ENCODE measurements around the gene ATXN1L.
"Not testable (repeated sequence)": the region's sequence is repeated elsewhere in the genome, so short reads cannot be mapped to it uniquely, and the experiment has no call there.

Gene ATXN1L

DNA sequence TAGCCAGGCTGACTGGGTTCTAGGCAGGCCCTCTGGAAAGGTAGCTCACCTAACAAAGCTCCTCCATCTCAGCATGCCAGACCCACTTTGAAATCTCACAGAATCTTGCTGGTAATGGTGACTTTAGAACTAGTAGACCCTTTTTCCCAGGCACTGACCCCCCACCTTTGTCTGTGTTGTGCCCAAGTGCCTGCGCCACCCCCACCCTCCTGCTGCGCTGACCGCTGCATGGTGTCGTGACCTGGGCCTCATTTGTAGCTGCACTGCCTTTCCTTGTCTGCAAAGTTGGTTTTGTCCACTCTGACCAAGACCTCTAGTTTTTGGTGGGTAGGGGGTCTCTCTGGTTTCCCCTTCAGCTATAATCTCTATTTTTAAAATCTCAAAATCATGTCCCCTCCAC lies 6.8 kb downstream of the ATXN1L start:
- DNase-seq = no peak

DNA sequence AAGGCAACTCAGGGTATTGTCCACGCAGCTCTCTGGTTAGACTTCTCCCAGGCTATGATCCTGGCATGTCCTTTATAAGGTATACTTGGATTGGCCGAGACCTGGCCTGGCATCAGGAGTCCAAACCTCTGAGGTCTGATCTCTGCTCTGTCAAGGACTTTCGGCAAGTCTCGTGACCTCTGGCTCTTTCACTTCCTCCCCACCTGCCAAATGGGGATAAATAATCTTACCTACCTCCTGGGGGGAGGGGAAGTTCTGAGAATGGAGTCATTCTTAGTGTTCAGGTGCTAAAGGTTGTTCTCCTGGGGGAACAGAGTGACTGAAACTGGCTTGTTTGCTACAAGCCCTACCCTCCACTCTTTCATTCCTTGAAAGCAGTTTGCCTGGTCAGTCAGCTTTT lies 7.6 kb downstream of the ATXN1L start:
- DNase-seq = no peak

DNA sequence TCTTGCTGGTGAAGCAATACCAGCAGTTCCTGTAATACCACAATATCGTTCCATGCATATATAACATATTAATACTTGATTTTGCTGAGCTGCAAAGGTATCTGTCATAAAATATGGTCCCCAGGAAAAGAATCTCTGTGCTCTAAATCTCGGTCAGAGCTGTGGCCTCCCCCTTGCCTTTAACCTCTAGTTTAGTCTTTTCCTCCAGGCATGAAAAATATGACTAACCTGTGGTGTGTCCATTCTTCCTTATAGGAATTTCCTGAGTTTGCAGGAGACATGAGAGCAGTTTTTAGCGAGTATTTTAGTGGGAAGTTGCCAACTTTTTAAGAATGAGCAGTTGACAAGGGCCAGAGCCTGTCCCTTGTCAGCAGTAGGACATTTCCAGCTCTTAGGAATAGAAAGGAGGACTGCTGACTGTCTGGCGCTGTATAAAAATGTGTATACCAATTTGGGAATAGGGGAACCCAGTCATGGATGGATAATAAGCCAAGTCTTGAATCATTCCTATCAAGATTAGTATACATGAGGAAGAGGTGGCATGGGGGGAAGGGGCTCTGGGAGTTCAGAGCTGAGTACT lies 8.7 kb downstream of the ATXN1L start:
- no peak for DNase-seq

DNA sequence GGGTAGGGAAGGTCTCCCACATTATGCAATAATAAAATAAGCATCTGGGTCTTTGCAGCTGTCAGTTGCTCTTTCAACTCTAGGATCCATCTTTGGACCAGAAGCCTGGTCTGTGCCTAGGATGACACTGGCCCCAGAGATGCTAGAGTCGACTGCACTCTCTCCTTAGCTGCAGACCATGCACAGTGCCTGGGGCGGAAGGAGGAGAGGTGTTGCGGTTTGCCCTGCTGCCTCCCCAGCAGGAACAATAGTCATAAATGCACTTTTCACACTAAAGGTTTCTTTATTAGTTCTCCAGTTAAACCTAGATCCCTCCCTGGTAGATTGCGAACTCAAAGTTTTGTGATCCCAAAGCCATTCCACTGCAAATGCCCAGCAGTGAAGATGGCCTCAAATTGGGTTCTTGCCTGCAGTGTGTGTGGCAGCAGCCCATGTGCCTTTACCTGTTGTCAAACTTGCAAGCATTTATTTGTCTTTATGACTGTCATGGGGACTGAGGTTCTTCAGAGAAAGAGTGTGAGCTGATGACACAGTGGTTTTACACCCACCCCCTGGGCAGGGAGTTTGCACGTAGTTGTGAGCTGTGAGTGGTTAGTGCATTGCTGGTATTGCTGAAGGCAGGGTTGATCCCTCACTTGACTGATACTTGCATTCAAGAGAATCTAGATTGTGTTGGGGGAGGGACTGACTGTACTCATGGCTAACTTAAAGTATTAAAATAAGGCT lies 10.3 kb downstream of the ATXN1L start:
- no peak for DNase-seq

DNA sequence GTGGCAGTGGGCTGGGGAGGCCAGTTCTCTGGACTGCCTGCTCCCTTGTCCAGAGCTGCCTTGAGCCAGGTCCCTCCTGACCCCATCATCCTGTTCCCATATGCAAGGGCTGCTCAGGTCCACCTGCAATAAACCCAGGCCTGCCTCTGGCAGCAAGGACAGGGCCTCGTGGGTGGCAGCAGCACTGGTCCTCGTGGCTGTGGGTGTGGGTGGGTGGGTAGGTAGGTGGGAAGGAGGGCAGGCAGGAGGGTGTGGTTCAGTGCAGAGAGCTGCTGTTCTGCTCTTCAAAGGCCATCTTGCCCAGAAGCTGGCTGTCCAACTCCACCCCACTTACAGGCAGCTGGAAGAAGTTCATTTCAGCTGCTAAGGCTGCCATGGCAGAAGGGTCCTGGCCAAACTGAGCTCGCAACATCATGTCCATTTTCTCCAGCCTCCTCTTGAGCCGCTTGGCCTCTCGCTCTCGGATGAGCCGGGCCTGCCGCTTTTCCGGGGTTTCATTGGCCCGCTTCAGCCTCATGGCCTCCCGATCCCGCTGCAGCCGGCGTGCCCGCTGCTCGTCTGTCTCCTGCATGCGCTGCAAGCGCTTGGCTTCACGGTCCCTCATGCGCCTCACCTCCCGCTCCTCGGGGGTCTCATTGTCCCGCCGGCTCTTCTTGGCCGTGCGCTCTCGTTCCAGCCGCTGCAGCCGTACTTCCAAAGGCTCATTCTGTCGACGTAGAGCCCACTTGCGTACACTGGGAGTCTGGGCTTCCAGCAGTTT lies 14.2 kb downstream of the ATXN1L start:
- DNase-seq = no peak

DNA sequence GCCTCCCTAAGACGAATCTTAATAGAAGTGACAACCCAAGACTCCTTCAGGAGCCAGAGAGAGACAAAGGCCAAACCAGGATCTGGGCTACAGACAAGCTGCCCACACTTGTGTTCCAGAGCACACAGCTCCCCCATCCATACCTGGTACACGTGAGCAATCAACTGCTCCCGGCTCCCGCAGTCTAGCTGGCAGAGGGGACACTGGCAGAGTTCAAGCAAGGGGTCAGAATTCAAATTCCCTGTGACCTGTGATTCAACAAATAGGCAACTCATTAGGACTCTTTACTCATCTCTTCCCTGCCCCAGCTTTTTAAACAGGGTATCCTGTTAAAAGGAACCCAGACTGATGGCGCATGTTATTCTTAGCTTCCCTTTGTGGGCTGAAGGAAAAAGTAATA lies 18.2 kb downstream of the ATXN1L start:
- DNase-seq = no peak

DNA sequence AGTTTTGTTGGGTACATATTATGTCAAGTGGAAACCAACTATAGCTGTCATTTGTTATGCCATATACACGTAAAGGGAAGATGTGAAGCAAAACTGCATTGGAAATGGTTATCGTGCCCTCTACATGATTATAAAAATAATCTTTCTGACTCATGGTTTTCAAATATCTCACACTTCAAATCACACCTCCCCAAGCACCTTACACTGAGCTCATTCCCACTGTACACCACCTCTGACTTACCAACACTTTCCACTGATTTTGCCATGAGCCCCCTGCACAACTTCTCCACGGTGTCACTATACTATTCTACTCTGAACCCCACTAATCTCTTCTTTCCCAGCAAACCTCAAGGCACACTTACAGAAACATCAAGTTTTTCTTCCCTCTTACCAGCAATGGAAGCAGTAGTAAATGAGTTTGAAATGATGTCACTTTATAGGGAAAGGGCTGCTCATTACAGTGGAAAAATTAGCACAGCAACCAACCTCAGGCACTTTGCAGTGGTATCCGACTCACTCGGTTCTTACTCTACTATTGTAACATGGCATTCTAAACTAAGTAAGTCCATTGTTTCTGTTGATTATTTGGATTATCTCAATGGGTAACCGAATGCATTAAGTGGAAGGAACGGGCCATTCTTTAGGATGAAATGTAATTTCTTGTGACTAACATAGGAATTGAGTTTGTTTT lies 19.5 kb downstream of the ATXN1L start:
- no peak for DNase-seq

DNA sequence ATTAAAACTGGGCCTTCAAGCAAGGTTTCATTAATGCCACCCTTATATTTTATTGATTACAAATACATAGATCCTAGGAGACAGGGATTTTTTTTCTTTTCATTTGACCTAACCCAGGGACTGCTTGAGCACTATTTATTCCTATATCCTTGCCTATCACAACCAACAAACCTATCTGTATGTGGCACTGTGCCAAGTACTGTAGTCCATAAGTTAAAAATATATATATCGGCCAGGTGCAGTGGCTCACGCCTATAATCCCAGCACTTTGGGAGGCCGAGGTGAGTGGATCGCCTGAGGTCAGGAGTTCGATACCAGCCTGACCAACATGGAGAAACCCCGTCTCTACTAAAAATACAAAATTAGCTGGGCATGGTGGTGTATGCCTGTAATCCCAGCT lies 21.4 kb downstream of the ATXN1L start:
- DNase-seq = not testable (repeated sequence)

DNA sequence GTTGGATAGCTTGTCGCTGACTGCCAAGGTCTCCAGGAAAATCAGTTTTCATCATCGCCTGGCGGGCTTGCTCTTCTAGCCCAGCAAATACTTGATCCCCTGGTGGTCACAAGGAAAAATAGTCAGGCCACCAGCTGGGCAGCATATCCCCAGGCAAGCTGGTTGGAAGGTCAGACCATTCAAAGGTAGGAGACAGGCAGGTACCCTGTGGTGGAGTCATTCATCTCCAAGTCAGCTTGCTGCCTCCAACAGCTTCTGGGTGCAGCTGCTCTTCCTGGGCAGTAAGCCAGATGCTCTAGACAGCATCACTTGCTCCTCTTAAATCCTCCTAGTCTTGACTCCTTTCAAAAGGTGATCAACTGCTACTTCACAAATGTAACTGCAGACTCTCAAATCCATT lies 22.2 kb downstream of the ATXN1L start:
- peak; percentile 17 for DNase-seq

DNA sequence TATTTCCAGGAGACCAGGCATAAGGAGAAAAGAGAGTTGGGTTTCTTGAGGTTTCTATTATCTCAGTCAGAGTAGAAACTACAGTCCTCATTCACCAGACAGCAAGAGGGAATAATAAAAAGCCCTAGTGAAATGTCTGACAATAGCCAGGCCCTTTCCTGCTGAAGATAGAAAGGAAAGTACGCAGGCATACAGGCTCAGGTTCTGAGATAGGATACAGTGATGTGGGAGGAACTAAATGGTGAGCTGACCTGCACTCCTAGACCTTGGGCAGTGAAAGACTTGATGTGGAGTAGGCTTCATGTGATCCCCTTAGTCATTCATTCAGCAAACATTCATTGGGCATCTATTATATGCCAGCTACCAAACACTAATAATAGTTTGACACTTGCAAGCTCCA lies 23.3 kb downstream of the ATXN1L start:
- DNase-seq = no peak

DNA sequence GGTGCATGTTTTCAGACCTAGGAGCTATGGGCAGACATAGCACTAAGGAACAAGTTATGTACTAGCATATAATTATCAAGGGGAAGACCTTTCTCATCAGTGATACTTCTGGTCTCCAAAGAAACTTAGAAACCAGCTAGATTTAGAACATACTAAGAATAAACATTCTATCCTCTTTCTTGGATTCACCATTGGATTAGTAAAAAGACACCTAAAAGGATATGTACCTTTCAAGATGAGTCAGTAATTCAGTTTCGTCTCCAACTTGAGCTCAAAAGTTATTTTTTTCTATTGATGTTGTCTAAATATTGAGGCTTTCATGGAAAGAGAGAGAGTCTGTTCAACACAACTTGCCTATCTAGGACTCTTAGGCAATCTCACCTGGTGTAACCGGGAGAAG lies 25.0 kb downstream of the ATXN1L start:
- DNase-seq = no peak

DNA sequence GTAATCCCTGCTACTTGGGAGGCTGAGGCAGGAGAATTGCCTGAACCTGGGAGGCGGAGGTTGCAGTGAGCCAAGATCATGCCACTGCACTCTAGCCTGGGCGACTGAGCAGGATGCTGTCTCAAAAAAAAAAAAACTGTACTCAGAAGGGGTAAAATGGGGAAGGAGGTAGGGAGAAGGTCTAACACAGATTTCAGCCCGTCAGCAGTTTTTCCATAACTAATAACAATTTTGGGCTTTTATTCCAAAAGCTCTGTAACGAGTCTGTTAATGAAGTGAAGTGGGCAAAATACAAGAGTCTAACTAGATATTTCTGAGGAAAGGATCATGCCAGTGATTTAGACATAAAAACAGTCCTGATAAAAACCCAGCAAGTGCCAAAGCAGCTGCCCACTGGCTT lies 27.4 kb downstream of the ATXN1L start:
- no peak for DNase-seq

DNA sequence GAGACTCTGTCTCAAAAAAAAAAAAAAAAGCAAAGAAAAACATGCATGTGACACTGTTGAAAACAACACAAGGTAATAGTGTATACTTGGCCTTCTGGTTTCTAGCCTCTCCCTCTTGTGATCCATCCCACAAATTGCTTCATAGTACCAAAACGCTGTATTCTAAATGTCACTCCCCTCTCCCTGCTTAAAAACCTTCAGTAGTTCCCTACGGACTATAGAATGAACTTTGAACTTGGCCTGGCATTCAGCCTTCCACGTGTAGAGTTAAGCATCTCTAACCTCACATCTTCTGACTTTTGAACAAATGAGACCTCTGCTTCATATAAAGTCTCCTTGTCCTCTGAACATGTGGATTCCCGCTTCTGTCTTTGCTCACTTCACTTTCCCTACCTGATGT lies 33.1 kb downstream of the ATXN1L start:
- DNase-seq = no peak

DNA sequence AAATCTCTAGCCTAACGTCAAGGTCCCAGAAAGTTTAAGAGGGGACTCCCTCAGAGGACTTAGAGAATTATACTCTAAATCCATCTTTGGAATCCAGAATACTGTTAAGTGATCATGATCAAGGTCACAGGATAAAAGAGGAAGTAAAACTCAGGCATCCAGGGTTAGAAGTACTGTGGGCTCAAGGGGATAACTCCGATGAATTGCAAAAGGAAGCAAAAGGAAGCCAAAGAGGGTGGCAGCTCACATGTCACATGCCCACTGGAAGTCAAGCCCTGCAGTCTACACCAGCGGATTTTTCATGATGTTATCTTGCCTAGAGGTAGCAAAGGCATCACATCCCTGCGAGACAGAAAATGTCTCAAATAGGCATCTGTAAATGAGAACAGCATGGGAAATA lies 34.4 kb downstream of the ATXN1L start:
- no peak for DNase-seq

DNA sequence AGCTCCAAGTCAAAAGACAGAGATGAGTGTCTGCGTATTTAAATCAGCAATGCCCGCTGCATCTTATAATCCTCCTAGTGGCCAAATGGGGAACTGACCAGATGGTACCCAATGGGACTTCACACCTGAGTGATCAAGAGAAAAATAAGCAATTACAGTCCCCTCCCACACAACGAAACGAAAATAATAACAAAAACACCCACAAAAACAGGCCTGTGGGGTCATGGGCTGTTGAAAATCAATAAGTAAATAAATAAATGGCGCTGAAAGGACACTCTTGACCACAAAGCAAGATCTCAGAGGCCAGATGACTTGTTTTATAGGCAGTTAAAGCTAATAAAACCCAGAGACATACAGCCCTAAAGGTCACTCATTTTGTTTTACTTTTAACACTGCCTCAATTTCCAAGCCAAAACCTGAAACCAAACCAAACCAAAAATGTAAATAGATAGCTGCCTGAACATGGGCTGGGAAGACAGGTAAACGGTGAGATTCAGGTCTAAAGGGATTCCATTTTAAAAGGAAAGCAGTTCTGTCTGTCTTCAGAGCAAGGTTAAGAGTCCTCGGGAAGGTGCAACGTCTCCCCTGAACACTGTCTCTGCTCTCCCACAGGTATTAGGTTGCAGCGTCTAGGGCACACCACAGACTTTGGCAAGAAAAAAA lies 36.9 kb downstream of the ATXN1L start:
- no peak for DNase-seq

DNA sequence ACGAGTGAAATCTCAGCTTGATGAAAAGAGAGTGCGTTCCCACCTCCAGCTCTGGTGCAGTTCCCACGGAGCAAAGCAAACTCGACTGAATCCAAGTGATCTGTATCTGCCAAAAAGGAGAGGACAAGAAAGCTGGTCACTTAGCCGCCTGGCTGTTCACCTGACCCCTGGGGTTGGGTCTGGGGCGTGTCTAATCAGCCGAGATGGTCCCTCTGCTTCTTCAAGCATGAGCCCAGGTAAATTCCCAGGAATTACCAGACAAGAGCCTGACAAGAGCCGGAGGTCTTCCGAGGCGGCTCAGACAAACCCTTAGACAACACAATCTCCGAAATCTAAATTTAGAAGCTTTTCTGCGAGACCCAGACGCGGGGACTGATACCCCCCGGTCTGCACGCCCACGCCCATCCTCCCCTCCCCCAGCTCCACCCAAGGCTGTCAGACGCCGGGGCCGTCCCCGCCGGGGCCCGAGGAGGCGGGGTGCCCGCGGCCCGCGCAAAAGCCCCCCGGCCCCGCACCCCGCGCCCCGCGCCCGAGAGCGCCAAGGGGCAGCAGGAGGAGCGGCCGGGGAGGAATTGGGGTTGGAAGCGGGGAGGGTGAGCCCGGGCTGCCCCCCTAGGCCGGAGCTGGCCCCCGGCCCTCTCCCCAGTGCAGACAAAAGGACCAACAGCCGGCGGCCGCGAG lies 37.5 kb downstream of the ATXN1L start:
- no peak for DNase-seq

DNA sequence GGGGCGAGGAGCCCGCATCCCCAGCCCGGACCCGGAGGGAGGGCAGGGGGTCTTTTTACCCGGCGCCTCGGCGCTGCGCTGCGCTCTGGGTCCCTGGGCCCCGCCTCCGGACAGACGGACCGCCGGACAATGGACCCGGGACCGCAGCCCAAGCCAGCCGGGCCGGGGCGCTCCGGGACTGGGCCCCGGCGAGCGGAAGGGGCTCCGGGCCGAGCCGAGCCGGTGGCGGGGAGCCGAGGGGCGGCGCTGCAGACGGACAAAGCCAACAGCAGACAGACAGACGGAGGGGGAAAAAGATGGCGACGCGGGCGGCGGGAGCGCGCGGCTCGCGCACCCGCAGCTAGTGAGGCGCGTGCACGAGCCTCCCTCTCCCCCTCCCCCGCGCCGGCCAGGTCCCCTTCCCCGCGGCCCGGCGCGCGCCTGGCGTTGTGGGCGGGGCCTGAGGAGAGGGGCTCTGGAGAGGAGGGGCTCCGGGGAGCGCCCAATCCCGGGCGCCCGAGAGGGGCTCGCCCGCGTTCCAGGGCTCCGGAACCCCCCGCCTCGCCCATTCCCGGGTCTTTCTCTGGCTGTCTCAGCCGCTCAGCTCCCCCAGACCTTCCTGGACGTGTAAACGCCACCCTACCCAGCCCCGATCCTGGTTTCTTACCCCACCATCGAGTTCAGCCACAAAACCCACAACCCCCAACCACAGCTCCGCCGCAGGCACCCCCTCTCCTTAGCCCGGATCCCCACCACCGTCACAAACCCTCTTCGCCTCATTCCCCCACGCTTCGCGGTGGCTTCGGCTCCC lies 38.3 kb downstream of the ATXN1L start, which contains the start of gene ZNF821:
ZNF821 (minus strand) TSS at position 334 of the 790 bp plus-strand sequence. CDS start 4,236 bp downstream, outside the sequence.
- DNase-seq = peak; percentile 32

DNA sequence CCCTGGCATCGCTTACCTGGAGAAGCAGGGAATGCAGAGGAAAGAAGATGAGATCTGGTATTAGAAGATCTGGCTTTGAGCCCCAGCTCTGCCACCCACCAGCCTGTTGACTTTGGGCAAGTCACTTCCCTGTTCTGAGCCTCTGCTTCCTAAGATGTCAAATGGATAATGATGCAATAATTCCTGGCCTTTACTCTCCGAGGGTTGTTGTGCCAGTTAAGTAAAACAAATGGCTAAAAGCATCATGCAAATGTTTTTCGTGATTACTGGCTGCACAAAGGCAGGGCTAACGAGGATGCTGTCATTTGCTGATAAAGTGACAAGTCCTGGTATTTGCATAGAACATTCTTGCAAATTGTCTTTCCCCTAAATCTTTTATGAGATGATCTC lies 39.5 kb downstream of the ATXN1L start:
- DNase-seq = no peak

DNA sequence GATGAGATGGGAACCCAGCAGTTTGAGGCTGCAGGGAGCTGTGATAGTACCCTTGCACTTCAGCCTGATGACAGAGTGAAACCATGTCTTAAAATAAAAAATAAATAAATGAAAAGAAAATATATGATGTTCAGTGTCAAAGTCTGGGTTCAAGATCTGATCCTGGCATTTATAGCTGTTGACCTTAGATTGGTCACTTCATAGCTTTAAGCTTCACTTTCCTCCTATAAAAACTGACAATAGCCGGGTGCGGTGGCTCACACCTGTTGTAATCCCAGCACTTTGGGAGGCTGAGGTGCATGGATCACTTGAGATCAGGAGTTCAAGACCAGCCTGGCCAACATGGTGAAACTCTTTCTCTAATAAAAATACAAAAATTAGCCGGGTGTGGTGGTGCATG lies 43.4 kb downstream of the ATXN1L start:
- no peak for DNase-seq

DNA sequence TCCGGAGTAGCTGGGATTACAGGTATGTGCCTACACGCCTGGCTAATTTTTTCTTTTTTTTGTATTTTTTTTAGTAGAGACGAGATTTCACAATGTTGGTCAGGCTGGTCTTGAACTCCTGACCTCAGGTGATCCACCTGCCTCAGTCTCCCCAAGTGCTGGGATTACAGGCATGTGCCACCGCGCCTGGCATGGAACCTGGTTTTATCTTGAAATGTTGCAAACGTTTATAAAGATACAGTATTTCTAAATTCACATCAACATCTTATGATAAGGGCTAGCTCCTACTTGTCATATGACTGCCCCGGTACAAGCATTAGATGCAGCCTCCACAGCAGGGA lies 48.1 kb downstream of the ATXN1L start:
- DNase-seq = no peak

DNA sequence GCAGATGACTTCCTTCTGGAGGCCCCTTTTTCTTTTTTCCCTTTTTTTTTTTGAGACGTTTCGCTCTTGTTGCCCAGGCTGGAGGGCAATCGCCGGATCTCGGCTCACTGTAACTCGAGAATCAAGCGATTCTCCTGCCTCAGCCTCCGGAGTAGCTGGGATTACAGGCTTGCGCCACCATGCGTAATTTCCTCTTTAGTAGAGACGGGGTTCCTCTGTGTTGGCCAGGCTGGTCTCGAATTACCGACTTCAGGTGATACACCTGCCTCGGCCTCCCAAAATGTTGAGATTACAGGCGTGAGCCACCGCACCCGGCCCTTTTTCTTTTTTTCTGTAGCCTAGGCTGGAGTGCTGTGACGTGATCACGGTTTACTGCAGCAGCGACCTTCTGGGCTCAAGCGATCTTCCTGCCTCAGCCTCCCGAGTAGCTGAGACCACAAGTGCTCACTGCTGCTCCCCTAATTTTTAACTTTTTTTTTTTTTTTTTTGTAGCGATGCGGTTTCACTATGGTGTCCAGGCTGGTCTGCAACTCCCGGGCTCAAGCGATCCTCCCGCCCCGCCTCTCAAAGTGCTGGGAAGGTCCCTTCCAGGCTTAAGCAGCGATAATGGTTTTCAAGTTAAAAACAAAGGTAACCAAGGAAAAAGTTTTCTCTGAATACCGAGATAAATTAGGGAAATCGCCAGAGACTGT lies 48.6 kb downstream of the ATXN1L start:
- DNase-seq = peak; percentile 28
